Activated T-helper 17 cell treated with anti-CD3 and anti-CD28 coated beads, Interleukin-2, amount 50 U/mL, for 72 hours (primary cell): ENCODE measurements around the gene PAM16. TPM values are rescaled to one million over a fixed set of nuclear protein-coding genes. Genes with fewer than 3 reads are reported as not detected.

ENCODE experiments used
- total RNA-seq, 2 donors: library from RNA; stranded (reverse); gene quantifications; one replicate each; pipeline ENCODE4 v1.2.3, GENCODE V29; 2022

Gene PAM16
- total RNA-seq, 2 donors from 2014 or later = 40.4 to 74.7 TPM

Other genes starting within 250 kb of the PAM16 start
- 1 to 10 TPM; 4.1 to 9.4 TPM for gene ADCY9, start 234.9 kb downstream of the PAM16 start, total RNA-seq
- gene SRL, start 109.2 kb downstream of the PAM16 start, total RNA-seq = not detected
- 10 to 100 TPM; 14.5 to 27.2 TPM for gene TFAP4, start 78.3 kb downstream of the PAM16 start, total RNA-seq
- 1 to 10 TPM in 1 of 2 donors, under 1 TPM in 1; 0.37 to 1.6 TPM for gene GLIS2, start 35.3 kb downstream of the PAM16 start, total RNA-seq
- gene VASN, start 20.5 kb upstream of the PAM16 start, total RNA-seq = under 1 TPM; 0.11 to 0.29 TPM
- 100 to 1,000 TPM in 1 of 2 donors, 10 to 100 TPM in 1; 82.6 to 114 TPM for gene CORO7, start 65.3 kb upstream of the PAM16 start, total RNA-seq
- gene DNAJA3, start 74.5 kb upstream of the PAM16 start, total RNA-seq = 10 to 100 TPM; 50.3 to 81.1 TPM
- gene NMRAL1, start 123.3 kb upstream of the PAM16 start, total RNA-seq = 10 to 100 TPM; 56.5 to 63.2 TPM
- 10 to 100 TPM; 60.0 to 92.1 TPM for gene HMOX2, start 125.1 kb upstream of the PAM16 start, total RNA-seq
- gene CDIP1, start 187.5 kb upstream of the PAM16 start, total RNA-seq = 10 to 100 TPM; 24.5 to 31.2 TPM
- gene C16orf96, start 205.0 kb upstream of the PAM16 start, total RNA-seq = not detected